ENCODE results near the gene RUNX1. TPM values are rescaled to one million over a fixed set of nuclear protein-coding genes. Genes with fewer than 3 reads are reported as not detected.
A peak's percentile ranks its signal among the peaks of the same experiment; 100 is the strongest.

RUNX1 gene
- total and polyA plus RNA-seq, 2 donors (not counting 1 experiment from before 2014, with no cell fraction given), result 26.3 to 73.0 TPM

- peak overlapping the region; percentile 94 for H3K4me3 Mint-ChIP-seq
- H3K4me3 ChIP-seq (ENCODE audit: control extremely low read depth in 1 of 5, extremely low read depth in 1 of 5, insufficient read depth in 1 of 5, low read depth in 2 of 5, low read length in 4 of 5), result peak overlapping the region; percentile 0 to 80 (median 62)
- H3K9ac ChIP-seq (ENCODE audit: low read length), result peak overlapping the region; percentile 72
Measured at GRCh38 chr21:34889320-34889675, 159.8 kb downstream of the RUNX1 start.

More at GRCh38 chr21:34889320-34889675, 159.8 kb downstream of the RUNX1 start:
- peaks cover 44 to 53% of the 10 kb centered on the region in 2 donors for H3K4me1 ChIP-seq (ENCODE audit: control insufficient read depth in 2 of 2, insufficient read depth in 2 of 2, low read length in 2 of 2)
- TF ChIP-seq EZH2 (IDR thresholded peaks at IDR 0.05; ENCODE audit: borderline replicate concordance, insufficient read depth, low read depth, low read length, poor library complexity, severe bottlenecking) (no peak), CTCF (IDR thresholded peaks at IDR 0.05) (no peak)
- peak overlapping the region; percentile 99 for H3K4me2 ChIP-seq (replicated peaks; ENCODE audit: low read depth, low read length, poor library complexity, severe bottlenecking)
- peaks cover 0 to 4% (median 0%) of the 10 kb centered on the region in 3 donors for H3K9me3 ChIP-seq (ENCODE audit: control extremely low read depth in 1 of 3, control insufficient read depth in 2 of 3, insufficient read depth in 1 of 3, low read length in 2 of 3)
- peaks cover 28% of the 10 kb centered on the region for H3K79me2 ChIP-seq (ENCODE audit: control insufficient read depth, insufficient read depth, low read length)
- peaks cover 45% of the 10 kb centered on the region for H3K4me1 Mint-ChIP-seq
- H3K27me3 ChIP-seq (replicated peaks in 1 of 4; ENCODE audit: control extremely low read depth in 1 of 4, control insufficient read depth in 3 of 4, insufficient read depth in 4 of 4, low read length in 3 of 4), result peaks cover 0 to 13% (median 2%) of the 10 kb centered on the region in 4 experiments
- peak overlapping the region; percentile 76 for H2AFZ ChIP-seq (ENCODE audit: insufficient read depth, low read depth, low read length, poor library complexity, severe bottlenecking)
- H3K36me3 ChIP-seq (replicated peaks in 1 of 2; ENCODE audit: control extremely low read depth in 1 of 2, control insufficient read depth in 1 of 2, extremely low read depth in 1 of 2, insufficient read depth in 2 of 2, low read length in 1 of 2), result no peaks in the 10 kb centered on the region
- H3K27ac ChIP-seq (ENCODE audit: low read length in 2 of 2), result peak overlapping the region; percentile 35 to 82
- WGBS (ENCODE audit: insufficient coverage), result under 1% methylated on average over 45 of the region's 45 CpGs
- ATAC-seq (ENCODE audit: low read depth) (peak; percentile 3), DNase-seq (peak; percentile 79)
- H3K27ac Mint-ChIP-seq, result peak overlapping the region; percentile 93
- ChIA-PET CTCF (interaction anchor here (0.6 to 11.6 kb wide), 54 partner anchors 9 to 1224 kb away, joined by 3 to 131 read pairs (median 4); partner anchors contain the start of gene RUNX1), POLR2A (interaction anchor here (0.9 to 2.3 kb wide), 9 partner anchors 15 to 511 kb away, joined by 3 to 21 read pairs (median 4); no protein-coding TSS in a partner anchor)
- no peaks in the 10 kb centered on the region for H3K9me3 Mint-ChIP-seq (ENCODE audit: insufficient read depth)
- H4K20me1 ChIP-seq (ENCODE audit: control insufficient read depth, insufficient read depth, low read length, poor library complexity, severe bottlenecking), result peaks cover 37% of the 10 kb centered on the region
- intact Hi-C loops (cut with micrococcal nuclease), result loop anchor here (1.0 to 10.0 kb wide), 5 partner anchors 138 to 1139 kb away; no protein-coding TSS in a partner anchor
- H3K27me3 Mint-ChIP-seq, result no peaks in the 10 kb centered on the region

Measured in B cell (primary cell).